Subcutaneous adipose tissue (tissue), 4 donors: Measurements from ENCODE around the gene CDK5R1. TPM values are rescaled to one million over a fixed set of nuclear protein-coding genes. Genes with fewer than 3 reads are reported as not detected.

Experiments used
- CTCF ChIP-seq: fragments of 450-650 bp; IDR thresholded peaks from one replicate; pipeline ENCODE4 v1.5.1; 2016; ENCODE audit warnings: low read depth, mild to moderate bottlenecking, control low read depth, antibody characterized with exemption, moderate library complexity
- total RNA-seq, 4 donors: library from RNA; depleted of rRNA; stranded (reverse); fragments of >200 nt; gene quantifications; one replicate each; pipeline ENCODE4 v1.1.0, GENCODE V29; 2016

Gene CDK5R1
- total RNA-seq, 4 donors from 2014 or later, result 0.33 to 3.1 (median 0.41) TPM

GRCh38 chr17:32461498-32461852 is 25.3 kb upstream of the CDK5R1 start:
- TF ChIP-seq CTCF, result no peak

DNA sequence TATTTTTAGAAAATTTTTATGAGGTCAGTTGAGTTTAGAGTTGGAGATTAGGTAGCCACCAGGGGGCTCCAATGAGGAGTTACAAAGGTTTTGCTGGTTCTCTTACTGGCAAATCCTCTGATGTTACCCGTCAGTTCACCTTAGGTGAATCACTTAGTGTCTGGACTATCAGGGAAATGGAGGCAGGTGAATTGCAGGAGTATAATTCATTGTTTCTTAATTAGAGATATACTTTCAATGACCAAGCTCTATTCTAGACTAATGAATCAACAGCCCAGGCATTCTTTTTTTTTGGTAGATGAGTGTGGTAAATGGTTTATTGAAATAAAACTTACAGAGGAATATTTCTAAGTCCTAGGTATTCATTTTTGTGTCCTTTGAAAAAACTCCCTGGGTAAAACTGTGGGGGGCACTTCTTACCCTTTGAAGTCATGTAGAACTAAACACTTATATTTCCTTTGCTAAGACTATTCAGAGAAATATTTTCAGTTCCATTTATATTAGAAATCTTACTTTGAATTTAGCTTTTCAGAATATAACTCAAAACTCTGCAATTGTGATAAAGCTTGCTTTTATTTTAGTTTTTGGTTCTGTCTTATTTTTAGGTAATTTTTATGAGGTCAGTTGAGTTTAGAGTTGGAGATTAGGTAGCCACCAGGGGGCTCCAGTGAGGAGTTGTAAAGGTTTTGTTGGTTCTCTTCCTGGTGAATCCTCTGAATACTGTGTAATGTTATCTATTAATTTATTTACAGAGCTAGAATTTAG is 24.8 kb upstream of the CDK5R1 start:
- no peak for TF ChIP-seq CTCF

DNA sequence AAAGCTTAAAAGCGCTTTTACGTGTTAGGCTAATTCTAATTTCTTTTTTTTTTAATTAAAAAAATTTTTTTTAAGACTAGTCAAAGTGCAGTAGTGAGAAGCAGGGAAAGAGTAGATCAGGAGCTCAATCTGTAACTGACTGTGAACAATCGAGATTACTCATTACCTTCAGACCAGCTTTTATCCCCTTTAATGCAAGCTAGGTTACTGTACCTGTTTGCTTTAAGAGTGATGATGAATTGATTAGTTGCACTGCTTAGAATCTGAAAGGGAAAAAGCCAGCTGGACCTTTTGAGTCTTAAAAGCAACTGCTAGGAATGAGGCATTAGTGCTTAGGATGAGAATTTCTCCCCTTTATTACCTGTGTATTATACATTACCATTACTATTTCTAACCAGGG is 23.5 kb upstream of the CDK5R1 start:
- TF ChIP-seq CTCF, result no peak

GRCh38 chr17:32464374-32464773 is 22.4 kb upstream of the CDK5R1 start:
- no peak for TF ChIP-seq CTCF

DNA sequence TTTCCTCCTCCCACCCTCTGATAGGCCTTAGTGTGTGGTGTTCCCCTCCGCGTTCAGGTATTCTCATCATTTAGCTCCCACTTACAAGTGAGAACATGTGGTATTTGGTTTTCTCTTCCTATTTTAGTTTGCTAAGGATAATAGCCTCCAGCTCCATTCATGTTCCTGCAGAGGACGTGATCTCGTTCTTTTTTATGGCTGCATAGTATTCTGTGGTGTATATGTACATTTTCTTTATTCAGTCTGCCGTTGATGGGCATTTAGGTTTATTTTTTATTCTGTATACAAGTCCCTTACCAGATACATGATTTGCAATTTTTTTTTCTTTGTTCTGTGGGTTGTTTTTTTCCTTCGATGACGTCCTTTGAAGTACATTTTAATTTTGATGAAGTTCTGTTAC is 18.8 kb upstream of the CDK5R1 start:
- no peak for TF ChIP-seq CTCF

- TF ChIP-seq CTCF, result no peak
These were observed 16.2 kb upstream of the CDK5R1 start for GRCh38 chr17:32470405-32471167.

DNA sequence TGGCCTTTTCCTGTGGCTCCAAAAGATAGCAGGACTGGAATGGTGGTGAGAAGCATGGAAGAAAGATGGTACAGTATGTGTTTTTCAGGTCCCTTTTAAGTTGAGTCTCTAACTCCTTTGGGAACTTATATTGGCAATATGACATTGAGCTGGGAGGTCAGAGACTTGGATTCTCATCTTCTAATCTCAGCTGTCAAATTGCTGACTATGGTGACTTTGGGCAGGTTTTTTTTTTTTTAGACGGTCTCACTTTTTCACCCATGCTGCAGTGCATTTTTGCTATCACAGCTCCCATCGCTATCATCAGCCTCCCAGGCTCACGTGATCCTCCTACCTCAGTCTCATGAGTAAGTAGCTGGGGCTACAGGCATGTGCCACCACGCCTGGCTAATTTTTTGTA is 15.1 kb upstream of the CDK5R1 start:
- no peak for TF ChIP-seq CTCF
